Stimulated activated memory B cell treated with anti-CD40 and anti-IgM and Interleukin-4, amounts not matched to agents 10 μg/mL and 1 μg/mL and 100 μg/mL, for 72 hours (primary cell): ENCODE data around the gene CAMSAP2.

Experiments used
- ATAC-seq: fragments of 150-1000 bp; cut with Tn5 transposase; 2 replicates; pipeline ENCODE4 v1.10.0; 2021
- H3K27ac Mint-ChIP-seq: one replicate; pipeline ENCODE4 v1.8.0; 2022; ENCODE audit warnings: mild to moderate bottlenecking, mixed read lengths
- H3K27me3 Mint-ChIP-seq: one replicate; pipeline ENCODE4 v1.8.0; 2022; ENCODE audit warnings: mixed read lengths
- H3K36me3 Mint-ChIP-seq: one replicate; pipeline ENCODE4 v1.8.0; 2022; ENCODE audit warnings: mixed read lengths
- H3K4me1 Mint-ChIP-seq: one replicate; pipeline ENCODE4 v1.8.0; 2022; ENCODE audit warnings: mixed read lengths
- H3K4me3 Mint-ChIP-seq: one replicate; pipeline ENCODE4 v1.8.0; 2022; ENCODE audit warnings: mild to moderate bottlenecking, moderate library complexity, mixed read lengths
- H3K9me3 Mint-ChIP-seq: one replicate; pipeline ENCODE4 v1.8.0; 2022; ENCODE audit warnings: mixed read lengths

Gene CAMSAP2

GRCh38 chr1:200869753-200870391 is 131.2 kb downstream of the CAMSAP2 start:
- ATAC-seq: peak; percentile 78
- peaks cover 69% of the 10 kb centered on the region for H3K4me1 Mint-ChIP-seq
- H3K36me3 Mint-ChIP-seq: no peaks in the 10 kb centered on the region
- H3K4me3 Mint-ChIP-seq: peak overlapping the region; percentile 39
- H3K27ac Mint-ChIP-seq: peak overlapping the region; percentile 72
- H3K27me3 Mint-ChIP-seq: peaks cover 15% of the 10 kb centered on the region
- no peaks in the 10 kb centered on the region for H3K9me3 Mint-ChIP-seq

DNA sequence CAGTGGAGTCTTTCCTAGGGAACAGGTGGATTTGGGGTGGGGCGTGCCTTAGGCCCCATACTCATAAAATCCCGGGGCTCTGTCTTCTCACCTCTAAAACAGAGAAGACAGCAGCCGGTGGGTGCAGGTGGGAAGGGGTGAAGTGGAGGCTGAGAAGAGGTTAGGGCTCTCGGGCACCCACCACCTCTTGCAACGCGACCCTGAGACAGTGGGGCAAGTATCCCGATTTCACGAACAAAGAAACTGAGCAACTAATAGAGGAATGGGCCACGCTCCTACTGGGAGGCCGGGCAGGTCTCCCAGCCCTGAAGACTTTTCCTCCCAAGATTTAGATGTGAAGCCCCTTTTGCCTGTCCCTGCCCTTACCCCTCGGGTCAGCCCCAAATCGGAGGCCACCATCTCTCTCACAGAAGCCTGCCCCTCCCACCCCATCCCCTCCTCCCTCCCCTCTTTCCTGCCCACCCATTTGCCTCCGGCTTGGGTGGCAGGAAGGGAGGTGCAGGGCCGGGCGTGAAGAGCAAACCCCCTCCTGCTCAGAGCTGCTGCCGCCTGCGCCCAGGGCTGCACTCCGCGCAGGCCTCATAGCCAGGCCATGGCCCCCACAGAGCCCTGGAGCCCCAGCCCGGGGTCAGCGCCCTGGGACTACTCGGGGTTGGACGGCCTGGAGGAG is 133.9 kb downstream of the CAMSAP2 start, which contains the start of gene GPR25:
Gene GPR25, plus strand, starts transcription at position 536 of the 670 bp plus-strand sequence. Its CDS starts 57 bp downstream, at position 593.
- H3K27ac Mint-ChIP-seq: peak within 1 kb of the TSS; percentile 78
- peak within 1 kb of the TSS; percentile 72 for H3K4me3 Mint-ChIP-seq
- no peaks in the 10 kb centered on the region for H3K9me3 Mint-ChIP-seq
- peaks cover 53% of the 10 kb centered on the region for H3K4me1 Mint-ChIP-seq
- no peaks in the 10 kb centered on the region for H3K36me3 Mint-ChIP-seq
- peaks cover 16% of the 10 kb centered on the region for H3K27me3 Mint-ChIP-seq
- ATAC-seq: no peak

GRCh38 chr1:200873116-200873670 is 134.5 kb downstream of the CAMSAP2 start:
- Mint-ChIP-seq H3K36me3 (no peaks in the 10 kb centered on the region), H3K9me3 (no peaks in the 10 kb centered on the region), H3K4me1 (peaks cover 55% of the 10 kb centered on the region), H3K4me3 (peak overlapping the region; percentile 72), H3K27ac (peak overlapping the region; percentile 78), H3K27me3 (peaks cover 16% of the 10 kb centered on the region)
- no peak for ATAC-seq

DNA sequence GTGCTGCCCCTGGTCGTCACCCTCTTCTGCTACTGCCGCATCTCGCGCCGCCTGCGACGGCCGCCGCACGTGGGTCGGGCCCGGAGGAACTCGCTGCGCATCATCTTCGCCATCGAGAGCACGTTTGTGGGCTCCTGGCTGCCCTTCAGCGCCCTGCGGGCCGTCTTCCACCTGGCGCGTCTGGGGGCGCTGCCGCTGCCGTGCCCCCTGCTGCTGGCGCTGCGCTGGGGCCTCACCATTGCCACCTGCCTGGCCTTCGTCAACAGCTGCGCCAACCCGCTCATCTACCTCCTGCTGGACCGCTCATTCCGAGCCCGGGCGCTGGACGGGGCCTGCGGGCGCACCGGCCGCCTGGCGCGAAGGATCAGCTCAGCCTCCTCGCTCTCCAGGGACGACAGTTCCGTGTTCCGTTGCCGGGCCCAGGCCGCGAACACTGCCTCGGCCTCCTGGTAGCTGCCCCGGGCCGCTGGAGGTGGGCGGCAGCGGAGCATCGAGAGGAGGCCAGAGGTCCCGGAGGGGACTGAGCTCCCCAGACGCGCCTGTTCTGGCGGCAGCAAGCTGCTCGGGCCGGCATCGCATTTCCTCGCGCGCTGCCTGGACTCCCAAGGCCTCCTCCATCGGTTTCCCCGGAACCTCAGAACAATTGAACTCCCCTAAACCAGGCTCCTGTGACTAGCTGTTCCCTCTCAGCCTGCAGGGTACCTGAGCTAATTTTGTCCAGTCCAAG is 135.1 kb downstream of the CAMSAP2 start:
- Mint-ChIP-seq H3K36me3 (no peaks in the 10 kb centered on the region), H3K27ac (peak overlapping the region; percentile 78), H3K4me1 (peaks cover 59% of the 10 kb centered on the region), H3K4me3 (peak overlapping the region; percentile 72), H3K9me3 (no peaks in the 10 kb centered on the region), H3K27me3 (peaks cover 16% of the 10 kb centered on the region)
- ATAC-seq: peak; percentile 17

DNA sequence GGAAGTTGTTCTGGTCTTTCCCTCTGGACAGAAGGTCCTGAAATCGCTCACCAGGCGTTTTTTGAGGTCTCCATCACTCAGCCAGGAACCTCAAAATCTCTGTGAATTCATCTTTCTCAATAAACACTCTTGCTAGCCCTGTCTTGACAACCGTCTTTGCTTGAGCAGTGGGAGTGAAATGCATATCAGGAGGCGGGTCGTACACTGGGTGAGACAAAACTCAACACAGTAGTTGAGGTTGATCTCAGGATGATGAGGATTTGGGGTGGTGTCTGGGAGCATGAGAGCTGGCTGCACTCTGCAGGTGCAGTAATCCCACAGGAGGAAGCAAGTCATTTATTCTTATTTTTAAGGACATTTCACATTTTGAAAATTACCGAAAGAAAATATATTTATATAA is 136.0 kb downstream of the CAMSAP2 start:
- Mint-ChIP-seq H3K36me3 (no peaks in the 10 kb centered on the region), H3K27ac (peak overlapping the region; percentile 78), H3K4me1 (peaks cover 53% of the 10 kb centered on the region), H3K9me3 (no peaks in the 10 kb centered on the region), H3K27me3 (peaks cover 16% of the 10 kb centered on the region), H3K4me3 (peak overlapping the region; percentile 15)
- ATAC-seq: no peak

DNA sequence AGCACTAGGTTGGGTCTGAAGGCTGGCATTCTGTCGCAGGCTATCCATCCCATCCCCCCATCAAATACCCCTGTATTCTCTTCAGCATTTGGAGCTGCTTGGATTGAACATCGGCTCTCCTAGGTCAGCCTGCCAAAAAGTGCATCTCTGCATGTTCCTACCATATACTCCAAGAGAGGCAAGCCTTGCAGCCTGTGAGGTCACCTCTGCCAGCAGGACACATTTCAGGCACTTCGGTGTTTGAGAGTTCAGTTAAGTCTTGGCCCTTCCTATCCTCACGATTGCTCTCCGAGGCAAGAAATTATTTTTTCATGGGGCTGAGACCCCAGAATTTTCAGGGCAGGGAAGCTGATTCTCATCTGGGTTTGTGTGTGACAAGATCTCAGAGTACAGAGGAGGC is 136.7 kb downstream of the CAMSAP2 start:
- ATAC-seq: no peak
- Mint-ChIP-seq H3K36me3 (no peaks in the 10 kb centered on the region), H3K27me3 (peaks cover 16% of the 10 kb centered on the region), H3K9me3 (no peaks in the 10 kb centered on the region), H3K4me1 (peaks cover 51% of the 10 kb centered on the region), H3K27ac (no peak overlapping the region), H3K4me3 (no peak overlapping the region)

- Mint-ChIP-seq H3K36me3 (no peaks in the 10 kb centered on the region), H3K27ac (no peak overlapping the region), H3K9me3 (no peaks in the 10 kb centered on the region), H3K4me3 (no peak overlapping the region), H3K27me3 (peaks cover 16% of the 10 kb centered on the region), H3K4me1 (peaks cover 40% of the 10 kb centered on the region)
- no peak for ATAC-seq
Observed at GRCh38 chr1:200877010-200877409, 138.3 kb downstream of the CAMSAP2 start.

DNA sequence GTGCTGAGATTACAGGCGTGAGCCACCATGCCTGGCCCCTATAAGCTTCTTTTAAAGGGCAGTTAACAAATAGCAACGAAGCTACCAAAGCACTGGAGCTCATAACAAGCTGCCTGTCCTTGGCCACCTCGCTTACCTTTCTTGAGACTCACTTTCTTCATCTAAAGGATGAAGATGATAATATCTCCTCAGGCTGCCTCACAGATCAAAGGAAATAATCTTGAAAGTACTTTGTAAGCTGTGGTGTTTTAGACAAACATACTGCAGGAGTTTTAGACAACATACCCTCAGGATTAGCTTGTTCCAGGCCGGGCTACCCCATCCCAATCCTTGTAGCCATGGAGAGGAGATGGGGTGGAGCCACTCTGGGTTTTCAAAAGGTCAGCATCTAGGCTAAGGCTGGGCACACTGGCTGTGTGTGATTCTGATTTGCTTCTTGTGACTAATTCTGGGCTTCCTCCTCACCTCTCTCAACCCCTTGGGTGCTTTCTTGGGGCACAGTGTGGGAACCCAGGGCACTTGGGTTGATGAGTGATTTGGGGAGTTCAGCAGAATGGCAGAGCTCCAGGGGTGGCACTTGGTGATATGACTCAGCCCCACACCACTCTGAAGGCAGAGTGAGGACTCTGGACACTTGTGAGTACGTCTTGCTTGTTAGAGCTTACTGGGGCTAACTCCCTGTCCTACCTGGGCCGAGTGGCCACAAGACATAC is 139.3 kb downstream of the CAMSAP2 start:
- H3K4me1 Mint-ChIP-seq: peaks cover 38% of the 10 kb centered on the region
- peak; percentile 92 for ATAC-seq
- H3K27ac Mint-ChIP-seq: peak overlapping the region; percentile 30
- no peaks in the 10 kb centered on the region for H3K9me3 Mint-ChIP-seq
- H3K4me3 Mint-ChIP-seq: no peak overlapping the region
- H3K36me3 Mint-ChIP-seq: no peaks in the 10 kb centered on the region
- H3K27me3 Mint-ChIP-seq: peaks cover 16% of the 10 kb centered on the region

DNA sequence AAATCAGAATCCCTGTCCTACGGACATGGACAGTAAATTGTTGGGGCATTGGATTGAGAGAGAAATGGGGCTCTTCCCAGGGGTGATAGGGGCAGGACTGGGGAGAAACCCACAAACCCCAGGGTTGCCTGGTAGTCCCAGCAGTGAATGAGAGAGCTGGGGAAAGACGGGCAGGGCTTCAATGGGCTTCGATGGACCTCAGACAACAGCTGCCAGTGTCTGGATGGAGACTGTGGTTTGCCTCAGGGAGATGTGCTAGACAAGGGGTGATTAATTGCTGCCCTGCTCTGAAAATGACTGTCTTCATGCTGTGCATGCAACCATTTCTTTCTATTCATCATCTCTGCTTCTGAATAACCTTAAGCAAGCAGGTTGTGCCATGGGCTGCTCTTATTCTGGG is 141.5 kb downstream of the CAMSAP2 start:
- Mint-ChIP-seq H3K4me1 (peaks cover 24% of the 10 kb centered on the region), H3K27me3 (no peaks in the 10 kb centered on the region), H3K9me3 (no peaks in the 10 kb centered on the region), H3K36me3 (no peaks in the 10 kb centered on the region), H3K27ac (no peak overlapping the region), H3K4me3 (no peak overlapping the region)
- peak; percentile 63 for ATAC-seq

DNA sequence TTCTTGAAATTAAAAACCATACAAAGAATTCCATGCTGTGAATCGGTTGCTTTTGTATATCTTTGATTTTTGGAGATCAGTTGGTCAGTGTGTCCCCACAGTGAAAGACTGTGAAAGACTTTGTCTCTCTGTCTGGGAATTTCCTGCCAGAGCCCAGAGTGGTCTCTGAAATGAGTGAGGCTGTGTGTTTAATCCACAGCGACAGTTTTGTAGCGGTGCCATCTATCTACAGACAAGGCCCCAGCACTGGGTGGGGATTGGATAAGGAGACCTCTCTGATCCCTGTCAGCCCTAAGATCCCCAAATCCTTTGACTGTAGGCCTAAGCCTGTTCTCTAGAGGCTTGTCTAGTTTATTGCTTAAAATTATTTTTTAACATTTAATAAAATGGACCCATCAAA is 144.4 kb downstream of the CAMSAP2 start:
- Mint-ChIP-seq H3K4me1 (peaks cover 32% of the 10 kb centered on the region), H3K27ac (no peak overlapping the region), H3K36me3 (no peaks in the 10 kb centered on the region), H3K4me3 (no peak overlapping the region), H3K9me3 (no peaks in the 10 kb centered on the region), H3K27me3 (no peaks in the 10 kb centered on the region)
- ATAC-seq: no peak

GRCh38 chr1:200885623-200886402 is 147.1 kb downstream of the CAMSAP2 start:
- no peaks in the 10 kb centered on the region for H3K36me3 Mint-ChIP-seq
- H3K27ac Mint-ChIP-seq: no peak overlapping the region
- no peak overlapping the region for H3K4me3 Mint-ChIP-seq
- peaks cover 7% of the 10 kb centered on the region for H3K27me3 Mint-ChIP-seq
- ATAC-seq: no peak
- H3K9me3 Mint-ChIP-seq: no peaks in the 10 kb centered on the region
- peaks cover 49% of the 10 kb centered on the region for H3K4me1 Mint-ChIP-seq

DNA sequence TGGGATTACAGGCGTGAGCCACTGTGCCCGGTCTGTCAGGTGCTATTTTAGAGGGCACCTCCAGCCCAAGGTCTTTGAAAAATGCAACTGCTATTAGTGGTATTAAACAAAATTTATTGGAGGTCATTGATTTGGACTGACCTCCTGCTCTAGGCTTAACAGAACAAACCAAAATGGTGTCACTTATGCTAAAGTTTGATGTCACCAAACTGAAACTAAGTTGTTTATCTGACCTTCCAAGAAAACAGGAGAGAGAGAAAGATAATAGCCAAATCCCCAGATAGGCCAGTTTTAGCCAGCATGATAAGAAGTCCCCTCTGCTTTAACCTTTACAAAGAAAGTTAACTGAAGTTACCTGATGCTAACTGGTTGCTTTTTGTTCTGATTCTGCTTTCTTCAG is 147.9 kb downstream of the CAMSAP2 start:
- H3K4me1 Mint-ChIP-seq: peaks cover 51% of the 10 kb centered on the region
- H3K27ac Mint-ChIP-seq: peak overlapping the region; percentile 61
- no peak overlapping the region for H3K4me3 Mint-ChIP-seq
- no peaks in the 10 kb centered on the region for H3K36me3 Mint-ChIP-seq
- ATAC-seq: no peak
- peaks cover 11% of the 10 kb centered on the region for H3K27me3 Mint-ChIP-seq
- H3K9me3 Mint-ChIP-seq: no peaks in the 10 kb centered on the region

DNA sequence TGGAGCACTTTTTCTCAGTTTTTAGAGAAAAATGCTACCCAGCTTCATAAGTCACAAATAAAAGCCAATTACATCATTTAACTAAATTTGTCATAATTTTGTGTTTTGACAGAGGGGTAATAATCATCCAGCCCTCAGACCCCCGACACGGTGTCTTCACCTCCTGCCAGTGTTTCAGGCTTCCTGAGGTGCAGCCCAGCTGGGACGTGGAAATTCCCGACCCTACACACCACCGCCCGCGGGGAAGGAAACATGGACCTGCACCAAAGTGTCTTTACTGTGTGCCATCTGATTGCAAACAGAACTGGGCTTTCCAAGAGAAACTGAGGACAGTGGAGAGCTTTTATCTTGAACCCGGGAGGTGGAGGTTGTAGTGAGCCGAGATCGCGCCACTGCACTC is 148.3 kb downstream of the CAMSAP2 start:
- Mint-ChIP-seq H3K4me1 (peaks cover 55% of the 10 kb centered on the region), H3K36me3 (no peaks in the 10 kb centered on the region), H3K4me3 (peak overlapping the region; percentile 32), H3K27me3 (peaks cover 16% of the 10 kb centered on the region), H3K9me3 (no peaks in the 10 kb centered on the region), H3K27ac (peak overlapping the region; percentile 61)
- ATAC-seq: no peak

DNA sequence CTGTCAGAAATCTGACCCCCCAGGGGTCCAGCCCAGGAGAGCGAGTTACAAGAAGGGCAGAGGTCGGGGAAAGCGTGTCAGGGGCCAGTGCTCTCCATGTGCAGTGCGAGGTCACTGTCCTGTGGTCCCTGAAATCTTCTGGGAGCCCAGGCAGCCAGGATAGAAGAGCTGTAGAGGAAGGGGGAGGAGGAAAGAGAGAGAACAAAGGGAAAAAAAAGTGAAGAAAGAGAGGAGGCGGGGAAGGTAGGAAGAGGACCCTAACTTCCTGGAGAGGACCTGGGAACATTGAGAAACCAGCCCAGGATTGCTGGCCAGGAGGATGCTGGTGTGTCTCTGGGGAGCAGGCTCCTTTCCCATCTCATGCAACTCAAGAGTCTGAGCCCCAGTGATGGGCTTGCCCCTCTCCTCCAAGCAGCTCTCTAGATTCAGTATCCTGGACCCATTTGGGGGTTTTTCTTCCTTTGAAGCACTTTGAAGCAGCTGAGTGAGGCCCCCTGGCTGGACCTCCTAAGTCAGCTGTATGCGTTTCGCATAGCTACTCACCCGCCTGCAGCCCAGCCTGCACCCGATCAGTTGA is 149.2 kb downstream of the CAMSAP2 start:
- no peak for ATAC-seq

More for the DNA sequence above, 149.2 kb downstream of the CAMSAP2 start:
- peak overlapping the region; percentile 36 for H3K4me3 Mint-ChIP-seq
- peaks cover 62% of the 10 kb centered on the region for H3K4me1 Mint-ChIP-seq
- peak overlapping the region; percentile 61 for H3K27ac Mint-ChIP-seq
- H3K36me3 Mint-ChIP-seq: no peaks in the 10 kb centered on the region
- peaks cover 24% of the 10 kb centered on the region for H3K27me3 Mint-ChIP-seq
- H3K9me3 Mint-ChIP-seq: no peaks in the 10 kb centered on the region
